GM10847 (cell line): ENCODE data around the gene LMBR1.

ENCODE experiments used
- POLR2A ChIP-seq: IDR thresholded peaks from 2 replicates; pipeline ENCODE4 v1.6.1; 2011; ENCODE audit not compliant: insufficient read length; ENCODE audit errors: extremely low read depth

The LMBR1 gene

GRCh38 chr7:156635529-156636385 is 257.2 kb downstream of the LMBR1 start:
- no peak for TF ChIP-seq POLR2A

- no peak for TF ChIP-seq POLR2A
These were observed 258.9 kb downstream of the LMBR1 start for GRCh38 chr7:156634117-156634516.

- no peak for TF ChIP-seq POLR2A
These were observed 263.1 kb downstream of the LMBR1 start for GRCh38 chr7:156629873-156630272.

- no peak for TF ChIP-seq POLR2A
These were observed 264.4 kb downstream of the LMBR1 start for GRCh38 chr7:156628562-156628961.
